Skeletal muscle tissue (tissue), 4 donors: Measurements from ENCODE around the gene SPP2. TPM values are rescaled to one million over a fixed set of nuclear protein-coding genes. Genes with fewer than 3 reads are reported as not detected.

Source experiments
- H3K27ac ChIP-seq: one replicate; pipeline ENCODE4 v1.7.0; 2013; ENCODE audit warnings: mild to moderate bottlenecking, low read depth, low read length, inconsistent platforms
- H3K27me3 ChIP-seq, 3 donors: one replicate each; pipeline ENCODE4 v1.7.0; 2013; ENCODE audit warnings: low read length in 3 of 3; ENCODE audit not compliant: control insufficient read depth in 3 of 3, insufficient read depth in 3 of 3
- H3K36me3 ChIP-seq, 3 donors: one replicate each; pipeline ENCODE4 v1.7.0; 2013; ENCODE audit warnings: low read length in 3 of 3; ENCODE audit not compliant: control insufficient read depth in 3 of 3, insufficient read depth in 3 of 3
- H3K4me1 ChIP-seq, 3 donors: one replicate each; pipeline ENCODE4 v1.7.0; 2013; ENCODE audit warnings: low read length in 3 of 3, mild to moderate bottlenecking in 3 of 3; ENCODE audit not compliant: control insufficient read depth in 3 of 3, insufficient read depth in 3 of 3
- H3K4me3 ChIP-seq, 3 donors: one replicate each; pipeline ENCODE4 v1.7.0; 2013; ENCODE audit warnings: low read length in 3 of 3
- H3K9ac ChIP-seq, 3 donors: one replicate each; pipeline ENCODE4 v1.7.0; 2013; ENCODE audit warnings: low read length in 3 of 3, mild to moderate bottlenecking in 3 of 3, moderate library complexity in 2 of 3, low read depth in 1 of 3
- H3K9me3 ChIP-seq, 3 donors: one replicate each; pipeline ENCODE4 v1.7.0; 2013; ENCODE audit warnings: low read length in 3 of 3; ENCODE audit not compliant: control insufficient read depth in 3 of 3
- total RNA-seq: library from RNA; depleted of rRNA; stranded (reverse); fragments of >200 nt; gene quantifications from one replicate; pipeline ENCODE4 v1.2.3, GENCODE V29; 2014
- donor health status: Osteomylitis.

Gene SPP2
- total RNA-seq, 1 donor from 2014 or later, result not detected

DNA sequence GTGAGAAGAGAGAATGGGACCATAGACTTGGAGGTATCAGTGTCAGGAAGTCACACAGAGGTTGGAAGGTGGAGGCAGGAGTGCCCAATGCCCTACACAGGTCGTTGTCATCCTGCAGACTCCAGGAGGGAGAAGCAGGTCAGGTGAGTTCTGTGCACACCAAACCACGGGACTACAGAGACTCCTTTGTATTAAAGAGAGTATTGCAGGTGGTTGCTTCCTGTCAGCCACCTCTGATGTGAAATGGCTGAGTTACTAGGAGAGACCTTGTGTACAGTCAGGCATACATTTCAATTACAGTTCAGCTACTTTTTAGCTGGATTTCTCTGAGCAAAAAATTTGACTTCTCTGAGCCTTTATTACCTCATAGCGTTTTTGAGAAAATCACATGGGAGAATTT, 51.6 kb downstream of the SPP2 start:
- no peaks in the 10 kb centered on the region for H3K4me1 ChIP-seq
- peaks cover 0 to 3% (median 0%) of the 10 kb centered on the region in 3 donors for H3K27me3 ChIP-seq
- no peak overlapping the region for H3K4me3 ChIP-seq

DNA sequence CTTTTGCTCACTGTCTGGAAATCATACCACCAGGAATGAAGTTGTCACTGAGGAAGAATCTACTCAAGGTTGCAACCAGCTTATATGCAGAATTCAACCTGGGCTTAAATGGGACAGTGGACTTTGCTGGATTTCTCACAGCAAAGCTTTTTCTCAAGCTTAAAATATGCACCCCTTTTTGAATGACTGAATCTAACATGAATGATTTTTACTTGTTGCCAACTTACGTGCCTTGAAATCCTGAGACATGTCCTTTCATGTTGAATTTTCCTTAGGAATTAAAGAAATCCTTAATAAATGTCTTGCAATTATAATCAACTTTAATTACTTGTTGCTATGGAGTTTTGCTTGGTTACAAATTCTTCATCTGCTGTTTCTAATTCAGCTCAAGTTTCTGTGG, 57.4 kb downstream of the SPP2 start:
- H3K36me3 ChIP-seq, result no peaks in the 10 kb centered on the region
- no peak overlapping the region for H3K27ac ChIP-seq
- no peak overlapping the region for H3K4me3 ChIP-seq
- H3K9me3 ChIP-seq, result peaks cover 0 to 2% (median 0%) of the 10 kb centered on the region in 3 donors
- no peaks in the 10 kb centered on the region for H3K27me3 ChIP-seq
- no peak overlapping the region for H3K9ac ChIP-seq
- H3K4me1 ChIP-seq, result no peaks in the 10 kb centered on the region

More for the DNA sequence above, 51.6 kb downstream of the SPP2 start:
- H3K36me3 ChIP-seq, result no peaks in the 10 kb centered on the region
- H3K27ac ChIP-seq, result no peak overlapping the region
- no peak overlapping the region for H3K9ac ChIP-seq
- H3K9me3 ChIP-seq, result no peaks in the 10 kb centered on the region

GRCh38 chr2:234109321-234109720, 58.8 kb downstream of the SPP2 start:
- Histone ChIP-seq H3K9ac (no peak overlapping the region), H3K27ac (no peak overlapping the region), H3K36me3 (no peaks in the 10 kb centered on the region), H3K4me3 (no peak overlapping the region), H3K4me1 (no peaks in the 10 kb centered on the region), H3K9me3 (peaks cover 0 to 2% (median 0%) of the 10 kb centered on the region in 3 donors), H3K27me3 (no peaks in the 10 kb centered on the region)

DNA sequence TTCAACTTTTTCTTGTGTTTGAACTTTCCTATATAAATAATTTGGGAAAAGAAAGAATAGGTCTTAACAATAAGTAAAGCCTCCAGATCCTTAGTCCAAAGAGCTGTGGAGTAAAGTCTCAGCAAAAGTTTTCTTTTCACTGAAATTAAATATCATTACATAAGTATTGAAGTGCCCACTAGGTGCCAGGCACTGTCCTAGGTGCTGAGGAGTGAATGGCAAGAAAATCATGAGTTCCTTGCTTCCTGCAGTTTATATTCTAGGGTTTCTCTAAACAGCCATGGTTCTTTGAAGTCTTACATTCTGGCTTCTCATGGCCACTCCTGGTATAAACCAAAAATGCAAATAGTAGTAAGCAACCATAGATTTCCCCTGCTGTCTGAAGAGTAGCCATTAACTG, 59.7 kb downstream of the SPP2 start:
- H3K36me3 ChIP-seq, result no peaks in the 10 kb centered on the region
- H3K9me3 ChIP-seq, result peaks cover 0 to 2% (median 0%) of the 10 kb centered on the region in 3 donors
- H3K4me1 ChIP-seq, result no peaks in the 10 kb centered on the region
- no peak overlapping the region for H3K4me3 ChIP-seq
- H3K27ac ChIP-seq, result no peak overlapping the region
- H3K27me3 ChIP-seq, result no peaks in the 10 kb centered on the region
- H3K9ac ChIP-seq, result no peak overlapping the region

DNA sequence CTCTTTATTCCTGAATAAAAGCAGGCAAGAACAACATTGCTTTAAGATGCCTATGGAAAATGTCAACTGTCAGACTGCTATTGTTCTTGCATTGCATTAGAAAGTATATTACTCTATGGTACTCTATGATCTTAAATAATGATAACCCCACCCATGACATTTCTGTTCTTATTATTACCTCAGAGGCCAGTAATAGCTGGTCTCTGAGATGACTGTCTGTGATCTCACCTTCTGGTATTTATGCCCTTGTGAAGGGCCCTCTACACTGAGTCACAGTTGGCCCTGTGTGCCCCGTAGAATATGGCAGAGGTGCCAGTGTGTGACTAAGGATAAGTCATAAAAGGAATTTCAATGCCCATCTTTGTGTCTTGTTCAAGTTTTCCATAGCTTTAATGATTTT, 61.0 kb downstream of the SPP2 start:
- H3K27me3 ChIP-seq, result no peaks in the 10 kb centered on the region
- H3K36me3 ChIP-seq, result no peaks in the 10 kb centered on the region
- no peak overlapping the region for H3K27ac ChIP-seq
- no peak overlapping the region for H3K4me3 ChIP-seq
- peaks cover 0 to 2% (median 0%) of the 10 kb centered on the region in 3 donors for H3K9me3 ChIP-seq
- H3K4me1 ChIP-seq, result no peaks in the 10 kb centered on the region
- no peak overlapping the region for H3K9ac ChIP-seq

DNA sequence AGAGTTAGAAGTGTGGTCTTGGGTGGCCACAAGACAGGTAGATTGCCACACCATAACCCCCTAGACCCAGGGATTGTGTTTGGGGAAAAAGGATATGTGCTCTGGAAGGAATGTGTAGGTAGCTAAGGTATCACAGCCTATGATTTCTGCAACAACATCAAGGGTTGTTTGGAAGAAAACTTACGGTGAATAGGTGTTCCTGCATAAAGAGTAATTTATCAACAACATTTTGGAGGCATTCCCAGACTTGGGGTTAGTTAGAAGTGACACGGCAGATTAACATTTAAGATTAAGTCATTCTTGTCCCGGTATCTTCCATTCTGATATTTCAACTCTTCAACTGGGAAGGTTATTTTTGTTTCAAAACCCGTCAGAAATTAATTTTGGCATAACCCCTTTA, 65.5 kb downstream of the SPP2 start:
- Histone ChIP-seq H3K9ac (no peak overlapping the region), H3K36me3 (no peaks in the 10 kb centered on the region), H3K4me1 (no peaks in the 10 kb centered on the region), H3K27ac (no peak overlapping the region), H3K27me3 (peaks cover 0 to 3% (median 0%) of the 10 kb centered on the region in 3 donors), H3K4me3 (no peak overlapping the region), H3K9me3 (peaks cover 0 to 3% (median 0%) of the 10 kb centered on the region in 3 donors)

GRCh38 chr2:234121999-234122398, 71.5 kb downstream of the SPP2 start:
- H3K27me3 ChIP-seq, result peaks cover 0 to 3% (median 0%) of the 10 kb centered on the region in 3 donors
- peaks cover 0 to 3% (median 0%) of the 10 kb centered on the region in 3 donors for H3K9me3 ChIP-seq
- H3K9ac ChIP-seq, result no peak overlapping the region
- no peak overlapping the region for H3K4me3 ChIP-seq
- H3K36me3 ChIP-seq, result no peaks in the 10 kb centered on the region
- no peaks in the 10 kb centered on the region for H3K4me1 ChIP-seq
- H3K27ac ChIP-seq, result no peak overlapping the region

- Histone ChIP-seq H3K4me1 (no peaks in the 10 kb centered on the region), H3K27me3 (peaks cover 0 to 1% (median 0%) of the 10 kb centered on the region in 3 donors), H3K9ac (no peak overlapping the region), H3K9me3 (no peaks in the 10 kb centered on the region), H3K4me3 (no peak overlapping the region), H3K27ac (no peak overlapping the region), H3K36me3 (no peaks in the 10 kb centered on the region)
These were observed 75.1 kb downstream of the SPP2 start for GRCh38 chr2:234125451-234126145.

- no peak overlapping the region for H3K27ac ChIP-seq
- H3K27me3 ChIP-seq, result no peaks in the 10 kb centered on the region
- H3K36me3 ChIP-seq, result no peaks in the 10 kb centered on the region
- H3K4me1 ChIP-seq, result no peaks in the 10 kb centered on the region
- H3K9me3 ChIP-seq, result no peaks in the 10 kb centered on the region
- H3K9ac ChIP-seq, result no peak overlapping the region
- H3K4me3 ChIP-seq, result no peak overlapping the region
These were observed 75.6 kb downstream of the SPP2 start for GRCh38 chr2:234126146-234126470.
